Body of pancreas (tissue), 4 donors: ENCODE measurements around the gene LEMD3. TPM values are rescaled to one million over a fixed set of nuclear protein-coding genes. Genes with fewer than 3 reads are reported as not detected.

Source experiments
- ATAC-seq: fragments of 150-250 bp; one replicate; pipeline ENCODE4 v1.9.1; 2016
- DNase-seq, 4 donors: peaks; one replicate each; pipeline ENCODE4 v3.0.0-alpha.2; 2019
- H3K27ac ChIP-seq, 4 donors: fragments of 200-600 bp; sonication (generic); 1 replicate in 3 of 4; 2 replicates in 1 of 4; pipeline versions ENCODE4 v1.5.1 to v1.6.1; 2016 to 2019; ENCODE audit warnings: mild to moderate bottlenecking in 1 of 4, mixed read lengths in 1 of 4, moderate library complexity in 1 of 4
- H3K27me3 ChIP-seq, 2 donors: fragments of 200-600 bp; sonication (generic); one replicate each; pipeline ENCODE4 v1.6.0; 2016; ENCODE audit warnings: mild to moderate bottlenecking in 1 of 2
- H3K36me3 ChIP-seq, 2 donors: fragments of 200-600 bp; sonication (generic); replicated peaks in 1 of 2; 2 replicates each; pipeline ENCODE4 v1.5.1; 2016; ENCODE audit warnings: low read depth in 2 of 2; ENCODE audit not compliant: insufficient read depth in 1 of 2
- H3K4me1 ChIP-seq: fragments of 200-600 bp; sonication (generic); one replicate; pipeline ENCODE4 v1.6.0; 2016
- H3K4me3 ChIP-seq, 2 donors: fragments of 200-600 bp; sonication (generic); 1 replicate in 1 of 2; 2 replicates in 1 of 2; pipeline ENCODE4 v1.5.1; 2016 to 2019
- H3K9me3 ChIP-seq, 3 donors: fragments of 200-600 bp; sonication (generic); 1 replicate in 2 of 3; 2 replicates in 1 of 3; pipeline ENCODE4 v1.5.1; 2016
- CTCF ChIP-seq, 7 experiments: fragments of 450-650 bp in 4 of 7; fragments of 200-600 bp in 3 of 7; sonication (generic) in 3 of 7; IDR thresholded peaks; one replicate each; pipeline ENCODE4 v1.5.1; 2016 to 2019; ENCODE audit warnings: antibody characterized with exemption in 7 of 7
- POLR2A ChIP-seq, 3 donors: fragments of 450-650 bp; IDR thresholded peaks; one replicate each; pipeline ENCODE4 v1.6.1; 2016; ENCODE audit warnings: antibody characterized with exemption in 3 of 3, mild to moderate bottlenecking in 2 of 3
- WGBS, 2 donors: methylation state at CpG; one replicate each; pipeline ENCODE4 v1.1.5; 2017; 5-methylcytosine and 5-hydroxymethylcytosine counted together
- intact Hi-C: fragments of 100-400 bp; cut with DNase I; formaldehyde crosslinking; loops from one replicate; pipeline ENCODE4 v1.15.1; 2023
- total RNA-seq, 2 donors: library from RNA; depleted of rRNA; stranded (reverse); fragments of >200 nt; gene quantifications; one replicate each; pipeline ENCODE4 v1.1.0, GENCODE V29; 2016

Gene LEMD3
- total RNA-seq, 2 donors from 2014 or later = 19.5 to 28.3 TPM

- no peak for DNase-seq
- H3K9me3 ChIP-seq = no peaks in the 10 kb centered on the region
- no peaks in the 10 kb centered on the region for H3K36me3 ChIP-seq
- TF ChIP-seq CTCF (IDR thresholded peaks at IDR 0.05) (no peak), POLR2A (IDR thresholded peaks at IDR 0.05) (no peak)
- no peak for ATAC-seq
- H3K4me1 ChIP-seq = peaks cover 26% of the 10 kb centered on the region
- H3K4me3 ChIP-seq = no peak overlapping the region
- no peaks in the 10 kb centered on the region for H3K27me3 ChIP-seq
- WGBS, 2 donors = 48 to 51% methylated on average over 3 of the region's 3 CpGs
- no peak overlapping the region for H3K27ac ChIP-seq
- intact Hi-C loops = no loop called here
These were observed 39.7 kb downstream of the LEMD3 start for GRCh38 chr12:65208964-65209654.

- Histone ChIP-seq H3K27me3 (no peaks in the 10 kb centered on the region), H3K36me3 (no peaks in the 10 kb centered on the region), H3K9me3 (no peaks in the 10 kb centered on the region), H3K27ac (no peak overlapping the region), H3K4me1 (peaks cover 26% of the 10 kb centered on the region), H3K4me3 (no peak overlapping the region)
- WGBS, 2 donors = 35 to 40% methylated on average over 2 of the region's 2 CpGs
- DNase-seq (no peak), ATAC-seq (no peak)
- intact Hi-C loops = no loop called here
- TF ChIP-seq CTCF (IDR thresholded peaks at IDR 0.05) (no peak), POLR2A (IDR thresholded peaks at IDR 0.05) (no peak)
These were observed 40.3 kb downstream of the LEMD3 start for GRCh38 chr12:65209655-65210043.

GRCh38 chr12:65217086-65217485 is 47.7 kb downstream of the LEMD3 start:
- Histone ChIP-seq H3K4me1 (no peaks in the 10 kb centered on the region), H3K4me3 (no peak overlapping the region), H3K27me3 (no peaks in the 10 kb centered on the region), H3K36me3 (peaks cover 5 to 12% of the 10 kb centered on the region in 2 donors), H3K9me3 (peaks cover 0 to 17% (median 0%) of the 10 kb centered on the region in 3 donors), H3K27ac (no peak overlapping the region)
- no peak for DNase-seq
- intact Hi-C loops = no loop called here
- no peak for TF ChIP-seq POLR2A (IDR thresholded peaks at IDR 0.05)
- no peak for TF ChIP-seq CTCF (IDR thresholded peaks at IDR 0.05)
- no peak for ATAC-seq

GRCh38 chr12:65220761-65221160 is 51.4 kb downstream of the LEMD3 start:
- no peak for DNase-seq
- H3K9me3 ChIP-seq = peaks cover 0 to 17% (median 0%) of the 10 kb centered on the region in 3 donors
- intact Hi-C loops = no loop called here
- TF ChIP-seq POLR2A (IDR thresholded peaks at IDR 0.05) = no peak
- TF ChIP-seq CTCF (IDR thresholded peaks at IDR 0.05) = no peak
- H3K36me3 ChIP-seq = peaks cover 5 to 12% of the 10 kb centered on the region in 2 donors
- no peak overlapping the region for H3K27ac ChIP-seq
- no peak overlapping the region for H3K4me3 ChIP-seq
- no peaks in the 10 kb centered on the region for H3K4me1 ChIP-seq
- 96 to 98% methylated on average over 2 of the region's 2 CpGs for WGBS, 2 donors
- H3K27me3 ChIP-seq = no peaks in the 10 kb centered on the region
- ATAC-seq = no peak

- TF ChIP-seq POLR2A (IDR thresholded peaks at IDR 0.05) = no peak
- TF ChIP-seq CTCF (IDR thresholded peaks at IDR 0.05) = no peak
- Histone ChIP-seq H3K36me3 (no peaks in the 10 kb centered on the region), H3K27me3 (no peaks in the 10 kb centered on the region), H3K27ac (no peak overlapping the region), H3K4me1 (no peaks in the 10 kb centered on the region), H3K9me3 (peaks cover 0 to 4% (median 0%) of the 10 kb centered on the region in 3 donors), H3K4me3 (no peak overlapping the region)
- WGBS, 2 donors = 92 to 95% methylated on average over 1 of the region's 1 CpG
- intact Hi-C loops = no loop called here
- ATAC-seq (no peak), DNase-seq (no peak)
These were observed 60.1 kb downstream of the LEMD3 start for GRCh38 chr12:65229441-65229840.
